Kidney (tissue), 14 donors: ENCODE data around the gene HK2. TPM values are rescaled to one million over a fixed set of nuclear protein-coding genes. Genes with fewer than 3 reads are reported as not detected.

ENCODE experiments used
- DNase-seq, 5 donors: peaks; one replicate each; pipeline ENCODE4 v3.0.0-alpha.2; 2013 to 2020
- FAIRE-seq: peaks from 2 replicates; lab custom pipeline; 2012; peaks lifted over from hg19 to GRCh38; lab: Jason Lieb, UNC
- H3K27ac ChIP-seq, 2 donors: one replicate each; pipeline ENCODE4 v1.7.0; 2013; ENCODE audit warnings: low read depth in 2 of 2, low read length in 2 of 2, inconsistent platforms in 1 of 2
- H3K27me3 ChIP-seq: one replicate; pipeline ENCODE4 v1.7.1; 2013; ENCODE audit warnings: low read length, inconsistent platforms; ENCODE audit not compliant: control insufficient read depth, insufficient read depth
- H3K36me3 ChIP-seq, 3 donors: one replicate each; pipeline versions ENCODE4 v1.7.0 to v1.7.1; 2013; ENCODE audit warnings: low read length in 3 of 3, control low read depth in 1 of 3, inconsistent platforms in 1 of 3; ENCODE audit not compliant: insufficient read depth in 3 of 3, control insufficient read depth in 2 of 3
- H3K4me1 ChIP-seq, 3 donors: one replicate each; pipeline versions ENCODE4 v1.7.0 to v1.7.1; 2013; ENCODE audit warnings: low read length in 3 of 3, inconsistent platforms in 1 of 3, low read depth in 1 of 3; ENCODE audit not compliant: control insufficient read depth in 2 of 3, insufficient read depth in 2 of 3
- H3K4me3 ChIP-seq, 3 donors: one replicate each; pipeline versions ENCODE4 v1.7.0 to v1.8.1; 2013; ENCODE audit warnings: low read length in 3 of 3, control low read depth in 1 of 3, inconsistent platforms in 1 of 3
- H3K9ac ChIP-seq, 3 donors: one replicate each; pipeline versions ENCODE4 v1.7.0 to v1.7.1; 2013; ENCODE audit warnings: low read length in 3 of 3, control low read depth in 1 of 3, inconsistent platforms in 1 of 3
- H3K9me3 ChIP-seq, 3 donors: one replicate each; pipeline versions ENCODE4 v1.7.0 to v1.7.1; 2013; ENCODE audit warnings: low read length in 3 of 3, control low read depth in 1 of 3, inconsistent platforms in 1 of 3; ENCODE audit not compliant: control insufficient read depth in 2 of 3, insufficient read depth in 1 of 3
- intact Hi-C: fragments of 100-400 bp; cut with DNase I; formaldehyde crosslinking; loops from one replicate; pipeline ENCODE4 v1.11.1; 2022
- polyA plus RNA-seq: library from polyadenylated mRNA; stranded (reverse); fragments of 350-450 nt; fragmentation: Illumina TruSeq; extraction: RNeasy Lipid Tissue Mini Kit (QIAGEN cat#74804); gene quantifications from one replicate; pipeline ENCODE4 v1.2.3, GENCODE V29; 2014; ENCODE audit warnings: low read depth, low replicate concordance; ENCODE audit not compliant: insufficient read depth
- total RNA-seq: library from RNA; stranded (reverse); fragmentation: NEBNext Ultra II Directional; extraction: Animal tissue kit (Norgen Biotek cat#: 25700); gene quantifications from one replicate; pipeline ENCODE4 v1.2.1, GENCODE V29; 2021
- TF ChIP-seq, protein P1 (sequence below): IDR thresholded peaks from 3 replicates; pipeline ENCODE4 v1.5.1; 2012; ENCODE audit warnings: mild to moderate bottlenecking, moderate library complexity, borderline replicate concordance; ENCODE audit not compliant: insufficient read depth; ENCODE audit errors: extremely low read depth
- donor health status: control.
- donor health status: control.
- donor health status: control.
- donor health status: control.
- donor health status: control.
- donor health status: DM: yes; HTN: yes; CAD: no.
- donor health status: Normal renal cell carcinoma (clear cell type).

Gene HK2
- total and polyA plus RNA-seq, 2 donors from 2014 or later = 0.47 to 8.6 TPM

DNA sequence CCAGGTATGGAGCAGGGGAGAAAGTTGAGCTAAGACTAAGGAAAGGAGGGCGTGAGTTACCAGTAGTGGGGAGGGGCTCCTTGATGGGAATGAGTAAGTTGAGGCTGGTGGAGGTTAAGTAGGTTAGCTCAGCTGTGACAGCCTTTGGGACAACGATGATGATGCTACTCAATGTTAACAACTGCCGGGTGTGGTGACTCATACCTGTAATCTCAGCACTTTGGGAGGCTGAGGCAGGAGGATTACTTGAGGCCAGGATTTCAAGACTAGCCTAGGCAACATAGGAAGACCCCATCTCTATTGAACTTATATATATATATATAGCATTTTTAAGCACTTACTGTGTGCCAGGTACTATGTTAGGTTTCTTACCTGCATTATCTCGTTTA, 48.4 kb downstream of the HK2 start:
- H3K4me1 ChIP-seq = no peaks in the 10 kb centered on the region
- FAIRE-seq = no peak
- H3K36me3 ChIP-seq = no peaks in the 10 kb centered on the region
- no peak overlapping the region for H3K9ac ChIP-seq
- no peak for DNase-seq
- no peaks in the 10 kb centered on the region for H3K27me3 ChIP-seq
- TF ChIP-seq, protein P1, sequence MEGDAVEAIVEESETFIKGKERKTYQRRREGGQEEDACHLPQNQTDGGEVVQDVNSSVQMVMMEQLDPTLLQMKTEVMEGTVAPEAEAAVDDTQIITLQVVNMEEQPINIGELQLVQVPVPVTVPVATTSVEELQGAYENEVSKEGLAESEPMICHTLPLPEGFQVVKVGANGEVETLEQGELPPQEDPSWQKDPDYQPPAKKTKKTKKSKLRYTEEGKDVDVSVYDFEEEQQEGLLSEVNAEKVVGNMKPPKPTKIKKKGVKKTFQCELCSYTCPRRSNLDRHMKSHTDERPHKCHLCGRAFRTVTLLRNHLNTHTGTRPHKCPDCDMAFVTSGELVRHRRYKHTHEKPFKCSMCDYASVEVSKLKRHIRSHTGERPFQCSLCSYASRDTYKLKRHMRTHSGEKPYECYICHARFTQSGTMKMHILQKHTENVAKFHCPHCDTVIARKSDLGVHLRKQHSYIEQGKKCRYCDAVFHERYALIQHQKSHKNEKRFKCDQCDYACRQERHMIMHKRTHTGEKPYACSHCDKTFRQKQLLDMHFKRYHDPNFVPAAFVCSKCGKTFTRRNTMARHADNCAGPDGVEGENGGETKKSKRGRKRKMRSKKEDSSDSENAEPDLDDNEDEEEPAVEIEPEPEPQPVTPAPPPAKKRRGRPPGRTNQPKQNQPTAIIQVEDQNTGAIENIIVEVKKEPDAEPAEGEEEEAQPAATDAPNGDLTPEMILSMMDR = no peak
- no peak overlapping the region for H3K4me3 ChIP-seq
- H3K27ac ChIP-seq = no peak overlapping the region
- H3K9me3 ChIP-seq = no peaks in the 10 kb centered on the region
- intact Hi-C loops = no loop called here

DNA sequence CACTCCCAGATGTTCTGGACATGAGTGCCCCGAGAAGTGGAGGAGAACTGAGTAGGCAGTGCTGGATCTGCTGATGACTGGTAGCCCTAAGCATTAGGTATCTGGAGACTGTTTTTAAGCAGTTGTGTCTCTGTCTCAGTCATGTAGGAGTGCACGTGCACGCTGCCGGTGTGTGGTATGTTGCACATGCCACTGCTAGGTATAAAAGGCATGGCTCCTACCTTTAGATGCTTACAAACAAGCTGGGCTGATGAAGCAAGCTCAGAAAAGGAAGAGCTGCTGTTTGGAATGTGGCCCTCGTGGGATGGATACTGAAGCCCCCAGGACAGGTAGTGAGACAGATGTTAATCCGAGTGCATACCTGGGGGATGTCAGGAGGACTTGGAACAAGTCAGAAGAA, 49.1 kb downstream of the HK2 start:
- intact Hi-C loops = no loop called here
- FAIRE-seq (no peak), DNase-seq (no peak)
- H3K9me3 ChIP-seq = no peaks in the 10 kb centered on the region
- TF ChIP-seq, protein P1 = no peak
- H3K9ac ChIP-seq = no peak overlapping the region
- no peak overlapping the region for H3K4me3 ChIP-seq
- H3K27ac ChIP-seq = no peak overlapping the region
- H3K4me1 ChIP-seq = no peaks in the 10 kb centered on the region
- no peaks in the 10 kb centered on the region for H3K27me3 ChIP-seq
- no peaks in the 10 kb centered on the region for H3K36me3 ChIP-seq

DNA sequence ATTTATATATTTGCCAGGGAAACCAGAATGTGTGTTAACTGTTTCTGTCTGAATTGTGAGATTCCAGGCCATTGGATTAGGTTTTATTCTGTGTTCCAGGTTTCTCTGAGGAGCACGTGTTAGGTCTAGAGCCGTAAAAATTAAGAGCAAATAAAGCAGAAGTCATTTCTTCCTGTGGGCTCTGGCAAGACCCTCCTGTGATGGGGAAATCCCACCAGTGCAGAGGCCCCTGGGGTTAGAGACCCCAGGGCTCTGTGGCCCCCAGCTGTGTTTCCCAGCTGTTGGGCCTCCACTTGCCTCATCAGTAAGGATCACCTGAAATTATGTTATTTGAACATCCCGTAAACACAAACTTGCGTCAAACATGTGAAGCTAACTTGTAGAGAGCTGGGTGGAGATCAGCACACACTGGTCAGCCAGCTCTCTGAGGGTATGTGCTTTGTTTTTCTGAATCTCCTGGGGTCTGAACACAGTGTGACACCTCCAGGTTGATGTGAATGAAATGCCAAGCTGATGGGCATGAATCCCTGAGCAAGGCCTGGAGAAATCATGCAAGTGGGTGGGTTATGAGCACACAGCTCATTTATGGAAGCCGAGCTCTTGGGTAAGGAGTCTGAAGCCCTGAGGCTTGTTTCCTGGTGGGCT, 50.3 kb downstream of the HK2 start:
- intact Hi-C loops = no loop called here
- TF ChIP-seq, protein P1 = no peak
- H3K4me1 ChIP-seq = no peaks in the 10 kb centered on the region
- DNase-seq = no peak
- H3K27me3 ChIP-seq = no peaks in the 10 kb centered on the region
- no peak for FAIRE-seq
- no peaks in the 10 kb centered on the region for H3K36me3 ChIP-seq
- no peaks in the 10 kb centered on the region for H3K9me3 ChIP-seq
- H3K4me3 ChIP-seq = no peak overlapping the region
- H3K27ac ChIP-seq = no peak overlapping the region
- H3K9ac ChIP-seq = no peak overlapping the region

DNA sequence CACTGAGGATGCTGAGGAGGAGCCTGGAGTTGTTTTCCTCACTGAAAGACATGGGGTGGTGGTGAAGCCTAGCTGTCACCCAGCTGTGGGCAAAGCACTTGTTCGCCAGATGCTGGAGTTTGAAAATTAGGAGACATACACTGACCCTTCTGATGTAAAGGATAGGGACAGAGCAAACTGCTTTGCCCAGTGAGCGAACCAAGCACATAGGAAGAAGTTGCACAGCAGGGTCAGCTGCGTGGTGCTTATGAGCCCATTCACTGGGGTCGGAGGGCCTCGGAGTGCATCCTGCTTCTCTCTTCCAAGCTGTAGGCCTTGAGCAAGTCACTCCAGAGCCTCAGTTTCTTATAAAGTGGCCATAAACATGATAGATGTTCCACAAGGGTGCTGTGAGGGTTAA, 50.9 kb downstream of the HK2 start:
- no peaks in the 10 kb centered on the region for H3K27me3 ChIP-seq
- no peak overlapping the region for H3K27ac ChIP-seq
- no peaks in the 10 kb centered on the region for H3K9me3 ChIP-seq
- intact Hi-C loops = no loop called here
- no peak overlapping the region for H3K4me3 ChIP-seq
- no peaks in the 10 kb centered on the region for H3K36me3 ChIP-seq
- FAIRE-seq = no peak
- no peaks in the 10 kb centered on the region for H3K4me1 ChIP-seq
- no peak for DNase-seq
- TF ChIP-seq, protein P1 = no peak
- no peak overlapping the region for H3K9ac ChIP-seq
